Naive thymus-derived CD8-positive, alpha-beta T cell (primary cell): ENCODE data around the gene AOPEP. TPM values are rescaled to one million over a fixed set of nuclear protein-coding genes. Genes with fewer than 3 reads are reported as not detected.

Source experiments
- ATAC-seq, 2 donors: fragments of 150-1000 bp; cut with Tn5 transposase in 1 of 2; sonication (Bioruptor Pico), chemical (Tn5 transposase) in 1 of 2; 1 replicate in 1 of 2; 2 replicates in 1 of 2; pipeline ENCODE4 v1.10.0; 2021; ENCODE audit warnings: mild to moderate bottlenecking in 2 of 2, moderate library complexity in 2 of 2
- POLR2A ChIA-PET: fragments of 350-600 bp; sonication (Branson Sonifier 250); formaldehyde crosslinking; loops from one replicate; lab custom pipeline; 2021; ENCODE audit warnings: antibody characterized with exemption; lab: Charles Lee
- DNase-seq, 10 donors: peaks; one replicate each; pipeline versions ENCODE4 v3.0.0 to v3.0.0-alpha.2; 2020 to 2022
- H3K27ac Mint-ChIP-seq, 10 donors: one replicate each; pipeline ENCODE4 v1.8.0; 2020 to 2022; ENCODE audit warnings: mild to moderate bottlenecking in 10 of 10, mixed read lengths in 10 of 10, moderate library complexity in 4 of 10, inconsistent platforms in 1 of 10
- H3K27me3 Mint-ChIP-seq, 5 donors: one replicate each; pipeline ENCODE4 v1.8.0; 2021 to 2022; ENCODE audit warnings: mixed read lengths in 5 of 5
- H3K36me3 Mint-ChIP-seq, 3 donors: one replicate each; pipeline ENCODE4 v1.8.0; 2020 to 2022; ENCODE audit warnings: mixed read lengths in 3 of 3, mild to moderate bottlenecking in 2 of 3, inconsistent platforms in 1 of 3
- H3K4me1 Mint-ChIP-seq, 4 donors: one replicate each; pipeline ENCODE4 v1.8.0; 2021 to 2022; ENCODE audit warnings: mixed read lengths in 4 of 4
- H3K4me3 Mint-ChIP-seq, 10 donors: one replicate each; pipeline ENCODE4 v1.8.0; 2020 to 2022; ENCODE audit warnings: mild to moderate bottlenecking in 10 of 10, mixed read lengths in 10 of 10, moderate library complexity in 6 of 10, inconsistent platforms in 1 of 10
- H3K9me3 Mint-ChIP-seq, 9 donors: one replicate each; pipeline ENCODE4 v1.8.0; 2020 to 2022; ENCODE audit warnings: mixed read lengths in 9 of 9, mild to moderate bottlenecking in 3 of 9, inconsistent platforms in 1 of 9, moderate library complexity in 1 of 9
- polyA plus RNA-seq, 3 donors: library from polyadenylated mRNA; unstranded; fragments of 300-500 nt; fragmentation: Illumina TruSeq; gene quantifications; one replicate each; pipeline ENCODE4 v1.2.3, GENCODE V29; 2021
- total RNA-seq, 8 experiments: library from RNA in 2 of 8; stranded (reverse) in 2 of 8; gene quantifications; one replicate each; pipeline ENCODE4 v1.2.3 and lab custom pipeline; 2021 to 2026

Gene AOPEP
- total and polyA plus RNA-seq, 5 experiments from 2014 or later = 4.3 to 10.8 (median 7.4) TPM

DNA sequence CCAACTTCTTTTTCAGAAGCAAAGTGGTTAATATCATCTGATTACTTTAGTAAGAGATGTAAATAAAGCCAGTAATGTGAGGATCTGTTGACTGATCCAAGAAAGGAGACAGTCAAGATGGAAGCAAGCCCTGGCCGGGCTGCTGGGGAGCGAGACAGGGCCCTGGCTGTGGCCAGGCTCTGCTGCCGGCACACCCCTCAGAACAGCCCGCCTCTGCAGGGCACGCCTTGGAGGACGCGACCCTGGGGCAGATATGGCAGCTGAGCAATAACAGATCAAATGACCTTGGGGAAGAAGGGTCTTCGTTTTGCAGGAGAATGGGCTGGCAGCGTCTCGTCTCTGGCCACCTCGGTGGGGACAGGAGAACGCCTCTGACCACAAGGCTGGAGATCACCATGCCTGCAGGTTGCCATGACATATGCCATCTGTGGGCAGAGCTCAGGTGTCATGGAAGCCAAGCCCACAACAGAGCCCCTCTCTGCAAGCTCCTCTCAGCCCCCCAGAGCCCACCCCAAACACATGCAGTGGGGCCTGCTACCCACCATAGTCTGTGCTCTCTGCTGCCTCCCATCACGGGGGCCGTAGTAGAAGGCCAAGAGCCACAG lies 384.5 kb downstream of the AOPEP start:
- peaks cover 0 to 14% (median 0%) of the 10 kb centered on the region in 3 donors for H3K36me3 Mint-ChIP-seq
- H3K27me3 Mint-ChIP-seq = no peaks in the 10 kb centered on the region
- ATAC-seq (no peak), DNase-seq (no peak)
- H3K4me3 Mint-ChIP-seq = no peak overlapping the region
- H3K27ac Mint-ChIP-seq = no peak overlapping the region
- peaks cover 0 to 1% (median 0%) of the 10 kb centered on the region in 4 donors for H3K4me1 Mint-ChIP-seq
- no peaks in the 10 kb centered on the region for H3K9me3 Mint-ChIP-seq
- POLR2A ChIA-PET = no interaction called here

DNA sequence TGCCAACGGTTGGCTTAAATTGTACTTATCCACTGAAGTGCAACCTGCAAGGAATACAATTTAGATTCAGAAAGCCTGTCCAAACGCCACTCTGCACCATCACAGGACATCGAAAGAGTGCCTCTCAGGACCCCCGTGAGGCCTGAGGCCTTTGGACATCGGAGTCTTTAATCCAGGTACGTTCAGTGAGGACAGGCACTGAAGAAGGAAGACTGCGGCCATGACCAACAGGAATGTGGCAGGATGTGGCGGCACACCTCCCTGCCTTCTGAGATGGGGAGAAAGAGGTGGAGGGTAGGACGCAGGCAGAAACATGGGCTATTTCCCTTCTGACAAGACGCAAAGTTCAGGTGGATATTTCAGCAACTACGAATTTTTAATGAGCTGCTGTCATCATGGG lies 385.2 kb downstream of the AOPEP start:
- Mint-ChIP-seq H3K4me1 (no peaks in the 10 kb centered on the region), H3K27ac (peak overlapping the region in 1 of 10 donors; percentile 61), H3K27me3 (no peaks in the 10 kb centered on the region), H3K36me3 (peaks cover 0 to 13% (median 0%) of the 10 kb centered on the region in 3 donors), H3K4me3 (no peak overlapping the region), H3K9me3 (no peaks in the 10 kb centered on the region)
- POLR2A ChIA-PET = no interaction called here
- ATAC-seq = no peak
- no peak for DNase-seq

DNA sequence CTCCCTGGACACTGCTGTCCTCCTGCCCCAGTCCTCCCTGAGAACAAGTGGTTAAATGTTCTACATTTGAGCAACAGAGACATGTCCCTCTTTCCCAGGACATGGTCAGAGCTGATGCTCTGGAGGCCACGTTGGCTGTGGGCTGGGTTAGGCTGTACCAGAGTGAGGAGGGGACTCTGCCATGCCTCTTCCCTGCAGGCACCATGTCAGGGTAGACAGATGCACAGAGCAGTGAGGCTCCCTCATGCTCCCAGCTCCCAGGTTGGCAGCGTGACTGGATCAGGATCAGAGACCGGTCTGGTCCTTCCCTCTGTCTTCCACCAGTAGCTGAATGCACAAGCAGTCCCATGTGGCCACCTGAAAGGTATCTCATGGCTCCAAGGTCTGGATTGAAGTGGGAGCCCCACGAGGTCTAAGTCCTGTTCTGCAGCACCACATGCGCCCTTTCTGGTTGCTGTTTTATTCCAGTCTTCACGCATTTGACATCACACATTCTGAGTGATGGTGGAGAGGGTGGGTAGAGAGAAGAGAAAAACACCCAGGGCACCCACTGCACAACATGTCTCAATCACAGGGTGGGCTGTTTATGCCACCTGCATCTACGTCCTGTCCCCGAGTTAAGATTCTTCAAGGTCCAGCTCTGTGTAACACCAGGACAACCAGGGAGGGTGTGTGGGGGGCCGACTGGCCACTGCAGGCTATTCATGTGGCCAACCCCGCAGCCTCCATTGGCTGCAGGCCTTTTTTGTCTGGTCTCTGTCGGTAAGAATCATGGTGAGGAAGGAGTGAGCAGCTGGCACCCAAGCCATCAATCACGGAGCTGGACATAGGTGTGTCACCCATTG lies 386.2 kb downstream of the AOPEP start:
- no peak for DNase-seq
- Mint-ChIP-seq H3K4me3 (no peak overlapping the region), H3K27ac (no peak overlapping the region), H3K36me3 (peaks cover 0 to 11% (median 0%) of the 10 kb centered on the region in 3 donors), H3K27me3 (no peaks in the 10 kb centered on the region), H3K9me3 (no peaks in the 10 kb centered on the region), H3K4me1 (no peaks in the 10 kb centered on the region)
- POLR2A ChIA-PET = no interaction called here
- no peak for ATAC-seq

DNA sequence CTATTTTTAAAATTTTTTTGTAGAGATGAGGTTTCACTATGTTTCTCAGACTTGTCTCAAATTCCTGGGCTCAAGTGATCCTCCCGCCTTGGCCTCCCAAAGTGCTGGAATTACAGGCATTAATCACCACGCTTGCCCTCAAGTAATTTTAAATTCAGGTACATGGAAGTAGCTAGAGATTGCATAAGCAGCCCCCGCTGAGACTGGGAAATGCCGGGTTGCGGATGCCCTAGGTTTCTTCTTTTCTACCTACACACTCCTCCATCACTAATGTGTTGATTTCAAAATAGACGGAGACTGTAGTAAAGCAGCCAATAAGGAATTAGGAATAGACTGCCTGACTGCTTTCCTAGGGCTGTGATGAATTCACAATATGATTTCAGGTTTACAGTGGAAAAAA lies 388.6 kb downstream of the AOPEP start:
- POLR2A ChIA-PET = no interaction called here
- Mint-ChIP-seq H3K27me3 (no peaks in the 10 kb centered on the region), H3K4me1 (no peaks in the 10 kb centered on the region), H3K36me3 (peaks cover 0 to 11% (median 0%) of the 10 kb centered on the region in 3 donors), H3K27ac (no peak overlapping the region), H3K4me3 (no peak overlapping the region), H3K9me3 (no peaks in the 10 kb centered on the region)
- DNase-seq (no peak), ATAC-seq (no peak)

DNA sequence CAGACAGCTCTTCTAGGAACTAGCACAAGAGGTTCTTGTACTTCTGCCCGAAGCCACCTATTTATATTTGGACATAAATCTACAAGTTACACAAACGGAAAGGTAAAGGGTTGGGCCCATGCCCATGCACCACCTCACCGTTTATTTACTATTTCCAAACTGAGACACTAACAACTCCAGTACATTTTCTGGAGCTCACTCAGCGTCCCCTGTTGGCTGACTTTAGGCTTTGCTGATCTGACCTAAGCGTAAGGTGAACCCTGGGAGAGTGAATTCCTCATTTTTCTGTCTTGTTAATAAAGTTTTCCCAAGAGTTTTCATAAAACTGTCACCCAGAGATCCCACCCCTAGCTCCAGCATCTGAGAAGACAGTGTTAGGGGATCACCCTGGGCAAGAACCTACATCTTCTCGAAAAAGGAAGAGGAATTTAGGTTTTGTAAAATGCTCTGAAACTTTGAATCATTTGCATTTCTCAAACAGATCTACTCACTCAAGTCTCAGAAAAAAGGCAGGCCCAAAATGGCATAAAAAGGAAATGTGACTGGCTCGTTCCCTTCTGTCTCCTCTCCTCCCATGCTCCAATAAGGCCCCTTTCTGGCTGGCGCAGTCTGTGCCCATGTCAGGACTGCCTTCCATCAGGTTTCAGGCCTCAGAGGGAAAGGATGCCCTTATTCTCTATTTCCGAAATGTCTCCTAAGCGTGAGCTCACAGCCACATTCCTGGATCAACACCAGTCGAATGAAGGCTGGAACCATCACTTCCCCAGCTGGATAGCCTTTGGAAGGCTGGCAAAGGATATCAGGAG lies 389.7 kb downstream of the AOPEP start:
- Mint-ChIP-seq H3K4me3 (no peak overlapping the region), H3K36me3 (peaks cover 0 to 11% (median 0%) of the 10 kb centered on the region in 3 donors), H3K9me3 (no peaks in the 10 kb centered on the region), H3K27me3 (no peaks in the 10 kb centered on the region), H3K27ac (no peak overlapping the region), H3K4me1 (no peaks in the 10 kb centered on the region)
- POLR2A ChIA-PET = no interaction called here
- DNase-seq = no peak
- no peak for ATAC-seq

DNA sequence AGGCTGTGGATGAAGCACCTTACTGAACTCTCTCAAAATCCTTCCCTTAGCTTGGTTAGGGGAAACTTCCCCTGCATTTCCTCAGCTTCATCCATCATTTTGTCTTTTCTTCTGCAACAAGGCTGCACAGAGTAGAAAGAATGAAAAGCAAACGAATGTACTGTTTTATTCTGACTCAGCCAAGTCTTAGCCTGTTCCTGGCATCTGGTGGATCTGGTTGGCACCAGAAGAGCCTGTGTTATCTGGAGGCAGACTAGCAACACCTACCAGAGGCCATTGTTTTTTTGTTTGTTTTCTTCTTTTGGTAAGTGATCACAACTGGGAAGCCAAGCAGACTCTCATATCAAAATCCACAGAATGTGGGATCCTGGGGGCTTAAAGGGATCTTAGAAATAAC lies 390.3 kb downstream of the AOPEP start:
- Mint-ChIP-seq H3K9me3 (no peaks in the 10 kb centered on the region), H3K4me3 (no peak overlapping the region), H3K27ac (no peak overlapping the region), H3K4me1 (no peaks in the 10 kb centered on the region), H3K27me3 (no peaks in the 10 kb centered on the region), H3K36me3 (peaks cover 0 to 11% (median 0%) of the 10 kb centered on the region in 3 donors)
- ATAC-seq = no peak
- no peak for DNase-seq
- POLR2A ChIA-PET = no interaction called here

DNA sequence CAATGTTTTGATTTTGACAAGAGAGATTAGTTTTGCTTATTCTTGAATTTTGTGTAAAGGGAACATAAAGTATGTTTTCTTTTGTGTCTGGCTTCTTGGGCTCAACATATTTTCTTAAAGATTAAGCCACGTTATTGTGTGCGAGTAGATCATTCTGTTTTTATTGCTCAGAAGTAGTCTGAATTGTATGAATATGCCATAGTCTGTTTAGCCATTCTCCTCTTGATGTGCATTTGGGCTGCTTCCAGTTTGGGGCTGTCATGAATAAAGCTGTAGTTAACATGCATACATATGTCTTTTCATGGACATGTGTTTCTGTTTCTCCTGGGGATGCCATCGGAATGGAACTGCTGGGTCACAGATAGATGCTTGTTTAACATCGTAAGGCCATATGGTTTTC lies 392.1 kb downstream of the AOPEP start:
- DNase-seq (no peak), ATAC-seq (no peak)
- no peaks in the 10 kb centered on the region for H3K27me3 Mint-ChIP-seq
- POLR2A ChIA-PET = no interaction called here
- H3K9me3 Mint-ChIP-seq = no peaks in the 10 kb centered on the region
- peaks cover 0 to 12% (median 0%) of the 10 kb centered on the region in 3 donors for H3K36me3 Mint-ChIP-seq
- H3K4me1 Mint-ChIP-seq = no peaks in the 10 kb centered on the region
- no peak overlapping the region for H3K4me3 Mint-ChIP-seq
- no peak overlapping the region for H3K27ac Mint-ChIP-seq

DNA sequence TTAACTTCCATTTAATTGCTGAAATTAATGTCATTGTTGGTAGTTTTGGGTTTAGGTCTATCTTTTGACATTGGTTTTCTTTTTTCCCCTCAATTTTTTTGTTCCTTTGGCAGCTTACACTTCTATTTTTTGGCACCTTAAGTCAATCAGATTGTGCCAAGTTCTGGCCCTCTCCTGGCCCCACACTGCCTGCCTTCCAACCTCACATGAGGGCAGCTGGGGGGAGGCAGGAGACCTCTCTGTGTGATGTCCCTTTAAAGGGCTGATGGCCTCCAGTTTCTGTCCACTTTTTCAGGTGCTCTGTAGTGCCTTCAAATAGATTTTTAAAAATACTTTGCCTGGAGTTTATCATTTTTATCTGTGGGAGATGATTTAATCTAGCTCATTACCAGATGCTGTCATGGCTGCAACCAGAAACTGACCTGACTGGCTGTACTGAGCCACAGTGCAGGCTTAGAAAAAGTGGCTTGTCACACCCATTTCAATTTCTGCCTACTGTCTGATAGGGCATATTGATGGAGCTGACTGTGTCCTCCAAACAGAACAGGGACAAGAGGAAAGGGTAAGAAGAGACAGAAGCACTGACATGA lies 394.4 kb downstream of the AOPEP start:
- peaks cover 0 to 19% (median 8%) of the 10 kb centered on the region in 3 donors for H3K36me3 Mint-ChIP-seq
- ATAC-seq (no peak), DNase-seq (no peak)
- no peak overlapping the region for H3K27ac Mint-ChIP-seq
- no peak overlapping the region for H3K4me3 Mint-ChIP-seq
- H3K27me3 Mint-ChIP-seq = no peaks in the 10 kb centered on the region
- no peaks in the 10 kb centered on the region for H3K9me3 Mint-ChIP-seq
- H3K4me1 Mint-ChIP-seq = no peaks in the 10 kb centered on the region
- POLR2A ChIA-PET = no interaction called here

DNA sequence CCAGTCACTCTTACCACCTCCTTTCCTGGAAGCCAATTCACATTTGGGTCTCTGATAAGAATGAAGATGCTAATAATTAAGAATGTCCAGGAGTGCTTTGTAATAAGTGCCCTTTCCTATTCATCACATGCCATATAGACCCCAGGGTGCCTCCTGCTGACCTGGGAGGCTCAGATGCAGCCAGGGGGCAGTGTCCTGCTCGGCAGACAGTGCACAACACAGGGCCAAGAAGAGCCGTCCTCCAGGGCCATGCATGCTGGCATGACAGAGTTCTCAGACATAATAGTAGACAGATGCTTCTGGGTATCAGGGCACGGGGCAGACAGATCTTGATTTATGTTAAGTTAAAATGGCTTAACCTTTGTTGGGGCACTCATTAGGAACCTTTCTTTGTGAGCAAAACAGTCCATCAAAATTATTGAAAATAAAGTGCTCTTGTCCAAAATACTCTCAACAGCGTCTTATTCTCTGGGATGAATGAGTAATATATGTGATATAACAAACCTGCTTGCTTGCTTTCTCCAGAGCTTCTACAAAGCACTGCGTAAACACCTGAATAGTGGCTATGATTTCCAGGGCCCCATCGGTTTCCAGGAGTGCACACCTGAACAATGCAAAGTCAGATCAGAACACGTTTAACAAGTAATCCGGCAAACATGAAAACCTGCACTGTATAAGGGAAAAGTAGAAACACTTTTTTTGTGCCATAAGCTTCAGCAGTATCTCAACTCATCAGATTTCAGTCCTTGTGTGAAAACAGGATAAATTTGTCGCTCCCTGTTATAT lies 398.3 kb downstream of the AOPEP start:
- Mint-ChIP-seq H3K4me1 (peaks cover 0 to 4% (median 1%) of the 10 kb centered on the region in 4 donors), H3K27ac (peak overlapping the region in 1 of 10 donors; percentile 41), H3K4me3 (no peak overlapping the region), H3K36me3 (peaks cover 0 to 16% (median 8%) of the 10 kb centered on the region in 3 donors), H3K9me3 (no peaks in the 10 kb centered on the region), H3K27me3 (no peaks in the 10 kb centered on the region)
- POLR2A ChIA-PET = no interaction called here
- DNase-seq = no peak
- ATAC-seq = no peak

DNA sequence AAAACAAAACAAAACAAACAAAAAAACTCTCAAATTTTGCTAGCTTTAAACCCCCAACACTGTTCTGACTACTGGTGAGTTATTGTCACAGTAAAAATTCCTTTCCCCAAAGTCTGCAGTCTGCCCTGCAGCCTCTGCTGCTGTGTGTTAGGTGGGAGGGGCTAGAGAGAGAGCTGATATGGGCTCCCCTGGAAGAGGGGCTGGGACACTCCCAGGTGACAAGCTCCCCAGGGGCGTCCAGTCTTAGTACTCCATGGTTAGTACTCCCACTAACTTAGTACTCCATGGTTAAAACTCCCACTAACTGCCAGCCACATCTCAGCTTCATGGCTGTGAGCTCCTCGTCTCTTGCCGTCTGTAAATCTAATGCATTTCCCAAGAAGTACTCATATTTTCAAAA lies 399.2 kb downstream of the AOPEP start:
- POLR2A ChIA-PET = no interaction called here
- Mint-ChIP-seq H3K4me3 (no peak overlapping the region), H3K27me3 (no peaks in the 10 kb centered on the region), H3K36me3 (peaks cover 0 to 16% (median 8%) of the 10 kb centered on the region in 3 donors), H3K9me3 (no peaks in the 10 kb centered on the region), H3K27ac (no peak overlapping the region), H3K4me1 (peaks cover 0 to 4% (median 1%) of the 10 kb centered on the region in 4 donors)
- DNase-seq (no peak), ATAC-seq (no peak)

DNA sequence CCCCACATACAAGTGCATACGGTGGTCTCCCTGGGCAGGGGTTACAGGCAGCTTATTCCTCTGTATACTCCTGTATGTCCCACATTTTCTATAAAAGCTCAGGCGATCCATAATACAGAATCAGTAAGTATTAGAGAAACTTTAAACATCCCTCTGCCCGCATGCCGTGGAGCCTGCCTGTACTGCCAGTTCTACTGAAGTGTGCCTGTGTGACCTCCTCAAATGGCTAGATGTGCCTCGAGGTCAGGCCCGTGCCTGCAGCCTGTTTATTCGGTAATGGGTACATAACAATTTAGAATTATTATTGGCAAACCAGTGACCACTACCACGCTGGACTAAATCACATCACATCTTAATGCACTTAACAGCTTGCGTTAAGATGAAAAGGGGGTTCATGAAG lies 400.2 kb downstream of the AOPEP start:
- peaks cover 3 to 6% (median 5%) of the 10 kb centered on the region in 4 donors for H3K4me1 Mint-ChIP-seq
- no peaks in the 10 kb centered on the region for H3K27me3 Mint-ChIP-seq
- no peaks in the 10 kb centered on the region for H3K9me3 Mint-ChIP-seq
- H3K4me3 Mint-ChIP-seq = no peak overlapping the region
- DNase-seq (no peak), ATAC-seq (no peak)
- POLR2A ChIA-PET = no interaction called here
- no peak overlapping the region for H3K27ac Mint-ChIP-seq
- H3K36me3 Mint-ChIP-seq = peaks cover 0 to 19% (median 8%) of the 10 kb centered on the region in 3 donors
